ENCODE results near the gene OPTC.

DNA sequence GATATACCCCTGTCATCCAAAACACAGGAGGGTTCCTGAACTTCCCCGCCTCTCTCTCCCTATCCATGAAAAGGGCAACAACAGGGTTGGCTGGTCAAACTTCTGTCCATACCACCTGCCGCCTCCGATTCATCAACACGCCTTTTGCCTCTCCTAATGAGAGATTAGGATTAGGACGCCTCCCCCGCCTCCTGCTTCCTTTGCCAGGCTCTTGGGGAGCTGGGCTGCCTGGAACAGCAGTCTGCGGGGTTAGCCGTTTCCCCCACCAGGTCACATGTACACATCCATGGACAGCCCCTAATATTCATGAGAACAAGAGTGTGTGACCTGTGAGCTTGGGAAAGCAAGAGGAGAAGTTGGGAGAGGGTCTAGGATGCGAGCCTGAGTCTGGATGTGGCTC is 2.3 kb upstream of the OPTC start:
- TF ChIP-seq, protein P1, sequence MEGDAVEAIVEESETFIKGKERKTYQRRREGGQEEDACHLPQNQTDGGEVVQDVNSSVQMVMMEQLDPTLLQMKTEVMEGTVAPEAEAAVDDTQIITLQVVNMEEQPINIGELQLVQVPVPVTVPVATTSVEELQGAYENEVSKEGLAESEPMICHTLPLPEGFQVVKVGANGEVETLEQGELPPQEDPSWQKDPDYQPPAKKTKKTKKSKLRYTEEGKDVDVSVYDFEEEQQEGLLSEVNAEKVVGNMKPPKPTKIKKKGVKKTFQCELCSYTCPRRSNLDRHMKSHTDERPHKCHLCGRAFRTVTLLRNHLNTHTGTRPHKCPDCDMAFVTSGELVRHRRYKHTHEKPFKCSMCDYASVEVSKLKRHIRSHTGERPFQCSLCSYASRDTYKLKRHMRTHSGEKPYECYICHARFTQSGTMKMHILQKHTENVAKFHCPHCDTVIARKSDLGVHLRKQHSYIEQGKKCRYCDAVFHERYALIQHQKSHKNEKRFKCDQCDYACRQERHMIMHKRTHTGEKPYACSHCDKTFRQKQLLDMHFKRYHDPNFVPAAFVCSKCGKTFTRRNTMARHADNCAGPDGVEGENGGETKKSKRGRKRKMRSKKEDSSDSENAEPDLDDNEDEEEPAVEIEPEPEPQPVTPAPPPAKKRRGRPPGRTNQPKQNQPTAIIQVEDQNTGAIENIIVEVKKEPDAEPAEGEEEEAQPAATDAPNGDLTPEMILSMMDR (IDR thresholded peaks at IDR 0.05), result no peak
- no peak for TF ChIP-seq POLR2A (IDR thresholded peaks at IDR 0.05)

Data from heart left ventricle (tissue), 13 donors.